Fibroblast of villous mesenchyme (primary cell): ENCODE results near the gene RMND5B. TPM values are rescaled to one million over a fixed set of nuclear protein-coding genes. Genes with fewer than 3 reads are reported as not detected.

ENCODE experiments used
- DNase-seq: peaks from one replicate; pipeline ENCODE4 v3.0.0-alpha.2; 2010; ENCODE audit warnings: low read depth
- H3K4me3 ChIP-seq: 2 replicates; pipeline ENCODE4 v1.5.1; 2011; ENCODE audit warnings: low read depth, mild to moderate bottlenecking, low read length
- CTCF ChIP-seq: IDR thresholded peaks from 2 replicates; pipeline ENCODE4 v1.5.1; 2012; ENCODE audit warnings: low read depth, mild to moderate bottlenecking, low read length; ENCODE audit not compliant: insufficient read depth
- total RNA-seq: library from RNA; depleted of rRNA; stranded (reverse); fragments of >200 nt; gene quantifications from 2 replicates; pipeline ENCODE4 v1.2.3, GENCODE V29; 2012

The RMND5B gene
- total RNA-seq, 1 donor: 22.0 TPM

GRCh38 chr5:178170455-178170854 is 39.6 kb downstream of the RMND5B start:
- DNase-seq: no peak
- H3K4me3 ChIP-seq: no peak overlapping the region
- TF ChIP-seq CTCF: no peak

DNA sequence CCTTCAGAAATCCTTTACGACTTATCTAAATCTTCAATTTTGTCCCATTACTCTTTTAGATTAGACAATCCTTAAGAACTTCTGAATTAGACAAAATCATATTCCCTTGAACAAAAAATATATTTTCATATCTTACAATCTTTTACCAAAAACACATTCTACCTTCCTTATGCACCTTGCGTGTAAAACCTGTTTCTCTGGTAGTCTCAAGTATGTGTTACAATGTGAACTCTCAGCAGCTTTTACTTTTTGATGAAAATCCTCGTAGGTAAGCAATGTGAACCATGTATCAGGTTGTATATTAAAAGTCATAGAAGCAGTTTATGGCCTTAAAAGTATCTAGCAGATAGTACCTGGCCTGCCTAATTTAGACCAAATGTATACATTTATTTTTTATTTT is 43.6 kb downstream of the RMND5B start:
- DNase-seq: no peak
- no peak for TF ChIP-seq CTCF
- H3K4me3 ChIP-seq: no peak overlapping the region

DNA sequence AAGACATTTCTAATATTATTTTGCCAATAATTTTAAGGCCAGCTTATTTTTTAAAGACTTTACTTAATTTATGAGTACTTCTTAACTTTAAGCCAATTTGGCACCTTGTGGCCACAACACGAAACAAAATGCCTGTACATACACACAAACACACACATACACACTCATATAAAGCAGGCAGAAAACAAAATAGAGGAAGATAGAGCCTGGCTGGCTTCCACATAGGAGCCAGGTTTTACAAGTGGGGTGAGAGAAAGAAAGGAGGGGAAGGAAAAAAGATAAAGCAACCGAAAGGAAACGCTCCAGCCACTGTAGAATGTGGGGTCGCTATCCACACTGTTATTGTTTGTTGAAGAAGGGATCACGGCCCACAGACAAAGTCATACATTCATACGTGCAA is 46.0 kb downstream of the RMND5B start:
- no peak for DNase-seq
- no peak overlapping the region for H3K4me3 ChIP-seq
- TF ChIP-seq CTCF: no peak

- DNase-seq: no peak
- no peak overlapping the region for H3K4me3 ChIP-seq
- TF ChIP-seq CTCF: no peak
Observed at GRCh38 chr5:178177569-178177968, 46.8 kb downstream of the RMND5B start.

- H3K4me3 ChIP-seq: no peak overlapping the region
- DNase-seq: no peak
- TF ChIP-seq CTCF: no peak
Observed at GRCh38 chr5:178180141-178180863, 49.5 kb downstream of the RMND5B start.

- H3K4me3 ChIP-seq: no peak overlapping the region
- no peak for TF ChIP-seq CTCF
- DNase-seq: no peak
Observed at GRCh38 chr5:178182158-178182876, 51.5 kb downstream of the RMND5B start.
